Smooth muscle cell (in vitro differentiated cells): Measurements from ENCODE around the gene SEC22A. TPM values are rescaled to one million over a fixed set of nuclear protein-coding genes. Genes with fewer than 3 reads are reported as not detected.

Source experiments
- microRNA-seq: library from miRNA; unstranded; fragments of <30 nt; microRNA quantifications from one replicate; pipeline ENCODE4, GENCODE V29; 2016; ENCODE audit warnings: borderline number of aligned reads
- polyA plus RNA-seq: library from polyadenylated mRNA; unstranded; fragments of >200 nt; fragmentation: Nextera tagmentation; extraction: Ambion mirVana; gene quantifications from 2 replicates; pipeline ENCODE4 v1.2.1, GENCODE V29; 2016
- total RNA-seq: library from RNA; depleted of rRNA; stranded (reverse); fragments of >200 nt; gene quantifications from 2 replicates; pipeline ENCODE4 v1.2.3, GENCODE V29; 2014

Gene SEC22A
- total and polyA plus RNA-seq, 2 experiments from 2014 or later: 30.7 to 34.2 TPM

Small RNA genes within 50 kb of the gene (microRNA-seq; reads per million reads assigned to microRNA genes)
- not detected for gene MIR7110

Other genes with a start within 250 kb of the SEC22A start
- 3.0 TPM in 1 of 2 replicates, not detected in the other for gene SEMA5B, start 174.2 kb upstream of the SEC22A start, total RNA-seq
- gene SEMA5B, start 174.2 kb upstream of the SEC22A start, polyA plus RNA-seq: 0.92 TPM in 1 of 2 replicates, not detected in the other
- 65.4 and 85.7 TPM in 2 replicates for gene PDIA5, start 134.9 kb upstream of the SEC22A start, total RNA-seq
- gene PDIA5, start 134.9 kb upstream of the SEC22A start, polyA plus RNA-seq: 96.9 and 102 TPM in 2 replicates
- 0.22 and 0.58 TPM in 2 replicates for gene ADCY5, start 247.1 kb downstream of the SEC22A start, total RNA-seq
- 0.11 and 0.50 TPM in 2 replicates for gene ADCY5, start 247.1 kb downstream of the SEC22A start, polyA plus RNA-seq